HG03175 (cell line): ENCODE results near the gene CEACAM4.
"Not testable (repeated sequence)": the region's sequence is repeated elsewhere in the genome, so short reads cannot be mapped to it uniquely, and the experiment has no call there.

Experiments
- ATAC-seq: cut with Tn5 transposase; IDR thresholded peaks from one replicate; pipeline ENCODE4 v1.9.1; 2021; ENCODE audit warnings: mild to moderate bottlenecking, moderate library complexity; ENCODE audit not compliant: unreplicated experiment

CEACAM4 gene

DNA sequence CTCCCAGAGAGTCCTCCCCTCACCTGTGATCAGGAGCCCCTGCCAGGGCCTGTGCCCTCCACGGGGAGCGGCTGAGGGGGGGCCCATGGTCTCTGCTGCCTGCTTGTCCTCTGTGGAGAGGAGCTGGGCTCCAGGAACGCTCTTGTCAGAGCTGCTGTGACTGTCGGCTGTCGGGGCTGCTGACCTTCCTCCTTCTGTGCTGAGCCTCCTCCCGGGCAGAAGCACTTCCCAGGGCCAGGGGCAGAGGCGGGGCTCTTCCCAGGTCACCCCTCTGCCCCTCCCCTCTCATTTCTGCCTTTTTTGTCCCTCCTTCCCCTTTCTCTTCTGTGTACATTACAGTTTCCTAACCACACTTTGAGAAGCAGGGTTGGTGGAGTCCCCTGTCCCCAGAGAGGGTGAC is at the start of gene CEACAM4:
Gene CEACAM4 (minus strand): TSS at position 198 of the 400 bp plus-strand sequence. CDS start 111 bp downstream, at position 87.
- no peak for ATAC-seq

DNA sequence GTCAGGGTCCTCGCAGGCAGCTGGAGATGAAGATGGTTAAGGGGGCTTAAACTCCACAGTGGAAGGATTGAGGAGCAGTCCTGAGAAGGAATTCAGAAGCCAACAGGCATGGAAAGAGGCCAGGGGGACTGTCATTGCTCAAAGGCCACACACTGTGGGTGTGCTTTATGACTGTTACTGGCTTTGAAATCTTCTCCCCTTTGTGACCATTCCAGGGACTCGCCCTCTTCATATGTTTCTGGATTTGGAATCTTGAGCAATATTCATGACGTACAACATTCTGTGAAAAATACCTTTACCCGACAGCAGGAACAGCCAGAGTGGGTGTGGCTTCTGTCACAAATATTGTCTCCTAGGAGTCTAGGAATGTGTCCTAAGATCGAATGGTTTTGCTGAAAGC is 44.6 kb upstream of the CEACAM4 start:
- no peak for ATAC-seq

DNA sequence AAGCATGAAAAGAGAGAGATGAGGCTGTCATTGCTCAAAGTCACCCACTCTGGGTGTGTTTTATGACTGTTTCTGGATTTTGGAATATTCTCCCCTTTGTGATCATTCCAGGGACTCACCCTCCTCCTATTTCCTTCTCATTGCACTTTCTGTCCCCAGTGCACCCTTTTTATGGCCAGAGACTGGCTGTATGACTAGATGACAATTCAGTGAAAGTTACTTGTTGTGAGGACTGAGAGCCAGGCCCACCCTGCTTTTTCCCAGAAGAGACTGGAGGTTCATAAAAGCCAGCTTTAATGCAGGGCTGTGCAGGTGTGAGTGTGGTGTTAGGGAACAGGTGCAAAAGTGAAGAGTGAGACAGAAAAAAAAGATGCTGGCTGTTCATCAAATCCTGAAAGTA is 43.9 kb upstream of the CEACAM4 start:
- ATAC-seq: no peak

GRCh38 chr19:41668315-41668714 is 41.4 kb upstream of the CEACAM4 start:
- no peak for ATAC-seq

- no peak for ATAC-seq
Observed at GRCh38 chr19:41666075-41666474, 39.2 kb upstream of the CEACAM4 start.

DNA sequence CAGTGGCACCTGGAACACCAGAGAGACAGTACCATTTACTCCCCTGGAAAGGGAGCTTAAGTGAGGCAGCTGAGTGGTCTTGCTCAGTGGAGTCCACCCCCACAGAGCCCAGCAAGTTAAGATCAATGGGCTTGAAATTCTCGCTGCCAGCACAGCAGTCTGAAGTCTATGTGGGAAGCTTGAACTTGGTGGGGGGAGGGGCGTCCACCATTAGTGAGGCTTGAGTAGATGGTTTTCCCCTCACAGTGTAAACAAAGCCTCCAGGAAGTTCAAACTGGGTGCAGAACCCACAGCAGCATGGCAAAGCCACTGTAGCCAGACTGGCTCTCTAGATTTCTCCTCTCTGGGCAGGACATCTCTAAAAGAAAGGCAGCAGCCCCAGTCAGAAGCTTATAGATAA is 30.3 kb upstream of the CEACAM4 start:
- no peak for ATAC-seq

- not testable (repeated sequence) for ATAC-seq
Observed at GRCh38 chr19:41656756-41657155, 29.9 kb upstream of the CEACAM4 start.

- ATAC-seq: no peak
Observed at GRCh38 chr19:41652250-41652649, 25.4 kb upstream of the CEACAM4 start.

DNA sequence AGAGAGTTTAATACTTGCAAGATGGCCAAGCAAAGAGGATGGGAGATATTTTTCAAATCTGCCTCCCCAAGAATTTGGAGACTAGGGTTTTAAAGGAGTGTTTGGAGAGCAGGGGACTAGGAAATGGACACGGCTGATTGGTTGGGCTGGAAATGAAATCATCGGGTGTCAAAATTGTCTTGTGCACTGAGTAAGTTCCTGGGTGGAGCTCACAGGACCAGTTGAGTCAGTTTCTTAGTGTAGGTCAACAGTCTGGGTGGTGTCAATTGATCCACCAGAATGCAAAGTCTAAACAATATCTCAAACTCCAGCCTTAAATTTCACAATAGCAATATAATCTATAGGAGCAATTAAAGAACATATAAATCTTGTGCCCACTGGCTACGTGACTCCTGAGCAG is 23.0 kb upstream of the CEACAM4 start:
- no peak for ATAC-seq

DNA sequence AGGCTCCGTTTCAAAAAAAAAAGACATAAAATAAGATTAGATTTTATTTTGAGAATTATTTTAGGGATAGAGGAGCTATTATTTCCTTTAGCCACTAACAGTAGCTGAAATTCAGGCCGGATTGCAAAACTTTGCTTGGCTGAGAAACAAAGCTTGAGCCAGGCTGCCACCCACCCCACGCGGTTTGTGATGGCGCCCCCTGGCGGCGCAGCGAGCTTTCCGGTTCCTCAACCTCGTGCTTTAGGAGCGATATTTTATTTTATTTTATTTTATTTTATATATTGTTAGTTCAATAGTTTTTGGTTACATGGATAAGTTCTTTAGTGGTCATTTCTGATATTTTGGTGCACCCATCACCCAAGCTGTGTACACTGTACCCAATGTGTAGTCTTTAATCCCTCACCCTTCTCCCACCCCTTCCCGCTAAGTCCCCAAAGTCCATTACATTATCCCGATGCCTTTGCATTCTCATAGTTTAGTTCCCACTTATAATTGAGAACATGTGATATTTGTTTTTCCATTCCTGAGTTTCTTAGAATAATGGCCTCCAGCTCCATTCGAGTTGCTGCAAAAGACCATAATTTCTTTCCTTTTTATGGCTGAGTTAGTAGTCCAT is 19.8 kb upstream of the CEACAM4 start:
- ATAC-seq: no peak

- ATAC-seq: no peak
Observed at GRCh38 chr19:41641879-41642485, 15.1 kb upstream of the CEACAM4 start.

- ATAC-seq: no peak
Observed at GRCh38 chr19:41638641-41639081, 11.8 kb upstream of the CEACAM4 start.

DNA sequence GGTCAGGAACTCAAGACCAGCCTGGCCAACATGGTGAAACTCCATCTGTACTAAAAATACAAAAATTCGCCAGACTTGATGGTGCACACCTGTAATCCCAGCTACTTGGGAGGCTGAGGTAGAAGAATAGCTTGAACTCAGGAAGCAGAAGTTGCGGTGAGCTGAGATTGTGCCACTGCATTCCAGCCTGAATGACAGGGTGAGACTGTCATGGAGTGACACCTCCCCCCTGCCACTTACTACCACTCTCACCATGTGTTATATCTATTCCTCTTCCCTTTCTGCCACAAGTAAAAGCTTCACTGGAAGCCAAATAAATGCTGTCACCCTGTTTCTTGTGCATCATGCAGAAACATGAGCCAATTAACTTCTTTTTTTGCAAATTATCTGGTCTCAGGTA is 10.6 kb upstream of the CEACAM4 start:
- ATAC-seq: no peak

DNA sequence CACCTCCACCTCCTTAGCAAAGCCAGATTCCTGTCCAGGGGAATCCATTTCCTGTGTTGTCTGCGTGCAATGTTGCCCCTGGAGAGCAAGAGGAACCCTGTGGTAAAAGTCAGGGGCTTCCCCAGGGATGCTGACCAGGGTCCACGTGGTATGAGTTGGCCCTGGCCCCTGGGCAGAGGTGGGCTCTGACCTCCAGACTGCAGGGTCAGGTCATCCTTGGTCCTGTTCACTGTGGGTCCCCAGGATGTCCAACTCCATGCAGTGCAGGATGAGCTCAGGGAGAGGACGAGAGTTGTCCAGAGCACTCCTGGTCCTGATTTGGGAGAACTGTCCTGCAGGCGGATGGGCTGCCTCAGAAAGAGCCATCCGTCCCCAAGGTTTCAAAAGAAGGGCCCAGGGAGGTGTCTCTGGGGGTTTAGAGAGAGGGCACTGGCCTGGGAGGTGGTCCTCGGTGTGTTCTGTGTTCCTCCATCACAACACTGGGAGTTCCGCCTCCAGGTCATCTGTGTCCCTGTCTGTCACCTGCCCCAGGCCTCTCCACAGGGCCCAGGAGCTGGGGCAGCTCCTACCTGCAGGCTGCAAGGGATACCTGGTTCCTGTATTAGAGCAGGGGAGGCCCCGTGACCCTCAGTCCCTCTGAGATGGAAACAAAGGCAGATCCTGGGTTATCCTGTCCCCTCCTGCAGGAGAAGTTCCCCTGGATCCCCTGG is 1.2 kb upstream of the CEACAM4 start:
- no peak for ATAC-seq

GRCh38 chr19:41626278-41626677 is 596 bp downstream of the CEACAM4 start:
- no peak for ATAC-seq

- no peak for ATAC-seq
Observed at GRCh38 chr19:41624937-41625336, 1.9 kb downstream of the CEACAM4 start.

DNA sequence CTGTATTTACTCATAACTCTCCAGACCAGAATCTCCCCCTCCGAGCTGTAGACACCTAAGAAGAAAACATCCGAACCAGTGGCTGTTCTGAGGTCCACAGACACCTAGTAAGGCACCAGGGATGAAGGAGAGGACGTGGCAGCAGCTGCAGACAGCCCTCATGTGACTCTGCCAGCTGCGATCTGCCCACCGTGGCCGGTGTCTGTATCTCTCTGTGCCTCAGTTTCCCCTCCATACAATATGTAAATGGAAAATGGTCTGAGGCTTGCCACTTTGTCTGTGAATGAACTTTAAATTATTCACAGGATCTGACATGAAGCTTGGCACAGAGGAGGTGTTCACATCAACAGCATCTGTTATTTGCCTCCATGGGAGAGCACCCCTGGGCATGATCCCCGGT is 2.4 kb downstream of the CEACAM4 start:
- no peak for ATAC-seq

GRCh38 chr19:41623360-41623759 is 3.5 kb downstream of the CEACAM4 start:
- ATAC-seq: no peak

DNA sequence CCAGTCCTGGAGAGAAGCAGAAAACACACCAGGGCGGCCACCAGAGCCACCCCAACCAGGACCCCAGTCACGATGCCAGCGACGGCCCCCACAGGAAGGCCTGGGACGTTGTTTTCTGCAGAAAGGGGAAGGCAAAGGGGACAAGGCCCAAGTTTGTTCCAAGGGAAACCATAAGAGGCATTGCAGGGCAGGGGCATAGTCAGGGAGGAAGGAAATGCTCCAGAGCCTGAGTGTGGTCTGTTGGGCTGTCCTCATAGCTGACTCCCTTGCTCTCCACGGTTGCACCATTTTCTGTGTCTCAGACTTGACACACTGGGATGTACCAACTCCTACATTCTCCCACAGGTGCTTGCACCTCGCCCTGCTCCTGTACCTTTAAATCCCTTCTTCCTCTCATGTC is 5.2 kb downstream of the CEACAM4 start:
- no peak for ATAC-seq

- ATAC-seq: no peak
Observed at GRCh38 chr19:41621226-41621625, 5.6 kb downstream of the CEACAM4 start.

- ATAC-seq: no peak
Observed at GRCh38 chr19:41620171-41620570, 6.7 kb downstream of the CEACAM4 start.

- no peak for ATAC-seq
Observed at GRCh38 chr19:41619018-41619556, 7.8 kb downstream of the CEACAM4 start.
